K562 (cell line): Measurements from ENCODE around the gene AKNAD1. TPM values are rescaled to one million over a fixed set of nuclear protein-coding genes. Genes with fewer than 3 reads are reported as not detected.

ENCODE experiments used
- ATAC-seq: fragments of 200-7000 bp; cut with Tn5 transposase; 3 replicates; pipeline ENCODE4 v1.9.1; 2020; ENCODE audit warnings: moderate library complexity
- BruUV-seq: library from RNA; stranded (reverse); fragments of 400-500 nt; replicated peaks from 2 replicates; lab custom pipeline; 2021; lab: Mats Ljungman, UMichigan
- CTCF ChIA-PET: fragments of 300-600 bp; formaldehyde crosslinking; extraction: SDS; loops from one replicate; lab custom pipeline; 2021; ENCODE audit warnings: low intra/inter-chr PET ratio; lab: Yijun Ruan, JAX
- POLR2A ChIA-PET: fragments of 300-600, 350-650 bp; sonication (Branson Sonifier 250); formaldehyde crosslinking; extraction: SDS; loops from one replicate; lab custom pipeline; 2021; ENCODE audit warnings: antibody characterized with exemption, inconsistent platforms; lab: Yijun Ruan, JAX
- DNase-seq, 4 experiments: peaks; one replicate each; pipeline versions ENCODE4 v3.0.0 to v3.0.0-alpha.2; 2011 to 2018; ENCODE audit warnings: low spot score in 3 of 4, mixed read lengths in 3 of 4; ENCODE audit errors: extremely low read depth in 1 of 4
- FAIRE-seq: peaks from 2 replicates; lab custom pipeline; 2011; peaks lifted over from hg19 to GRCh38; lab: Jason Lieb, UNC
- H2AFZ ChIP-seq: 2 replicates; pipeline ENCODE4 v1.6.0; 2011; ENCODE audit warnings: low read depth, low read length, control low read depth, inconsistent platforms
- H3K27ac ChIP-seq: fragments of 200-600 bp; 3 replicates; pipeline ENCODE4 v1.8.0; 2011; ENCODE audit warnings: low read depth, mild to moderate bottlenecking, control low read depth, inconsistent platforms, low read length, moderate library complexity, mixed read lengths; ENCODE audit errors: extremely low read depth
- H3K27me3 ChIP-seq, 2 experiments: fragments of 300-600 bp in 1 of 2; 2 replicates in 1 of 2; 3 replicates in 1 of 2; pipeline versions ENCODE4 v1.6.0 to v1.8.0; 2011; ENCODE audit warnings: inconsistent platforms in 2 of 2, low read length in 2 of 2, mild to moderate bottlenecking in 1 of 2, mixed read lengths in 1 of 2, moderate library complexity in 1 of 2; ENCODE audit not compliant: control insufficient read depth in 2 of 2, insufficient read depth in 2 of 2
- H3K36me3 ChIP-seq: fragments of 300-600 bp; 3 replicates; pipeline ENCODE4 v1.8.0; 2011; ENCODE audit warnings: mild to moderate bottlenecking, low read length, inconsistent platforms; ENCODE audit not compliant: control insufficient read depth, insufficient read depth
- H3K4me1 ChIP-seq, 2 experiments: fragments of 200-600 bp in 1 of 2; replicated peaks in 1 of 2; 2 replicates in 1 of 2; 3 replicates in 1 of 2; pipeline versions ENCODE4 v1.5.1 to v1.8.0; 2011; ENCODE audit warnings: inconsistent platforms in 2 of 2, low read length in 2 of 2, mild to moderate bottlenecking in 1 of 2, mixed read lengths in 1 of 2, moderate library complexity in 1 of 2; ENCODE audit not compliant: control insufficient read depth in 2 of 2, insufficient read depth in 2 of 2
- H3K4me2 ChIP-seq: 2 replicates; pipeline ENCODE4 v1.6.1; 2011; ENCODE audit warnings: low read length, control low read depth, inconsistent platforms, mixed read lengths; ENCODE audit not compliant: insufficient read depth
- H3K4me3 ChIP-seq: fragments of 200-600 bp; sonication (generic), shearing (Covaris generic); 2 replicates; pipeline ENCODE4 v1.5.1; 2016; ENCODE audit warnings: control low read depth, inconsistent platforms
- H3K79me2 ChIP-seq: fragments of 200-600 bp; 3 replicates; pipeline ENCODE4 v1.8.0; 2011; ENCODE audit warnings: low read length, inconsistent platforms; ENCODE audit not compliant: control insufficient read depth, insufficient read depth
- H3K9ac ChIP-seq, 2 experiments: 2 replicates each; pipeline versions ENCODE4 v1.6.0 to v1.6.1; 2011; ENCODE audit warnings: low read depth in 2 of 2, low read length in 2 of 2, control low read depth in 1 of 2, inconsistent platforms in 1 of 2, mild to moderate bottlenecking in 1 of 2, mixed read lengths in 1 of 2; ENCODE audit not compliant: insufficient read depth in 1 of 2
- H3K9me1 ChIP-seq: one replicate; pipeline ENCODE4 v1.6.0; 2011; ENCODE audit warnings: inconsistent platforms, mild to moderate bottlenecking, low read length, moderate library complexity; ENCODE audit not compliant: control insufficient read depth, insufficient read depth
- H3K9me3 ChIP-seq: replicated peaks from 2 replicates; pipeline ENCODE4 v1.5.1; 2011; ENCODE audit warnings: low read depth, low read length, inconsistent platforms; ENCODE audit not compliant: control insufficient read depth, insufficient read depth
- H4K20me1 ChIP-seq: replicated peaks from 2 replicates; pipeline ENCODE4 v1.6.1; 2011; ENCODE audit warnings: low read length, inconsistent platforms, mixed read lengths; ENCODE audit not compliant: control insufficient read depth, insufficient read depth
- ATF3 ChIP-seq, 2 experiments: fragments of 450-650 bp in 1 of 2; sonication (generic) in 1 of 2; formaldehyde crosslinking in 1 of 2; IDR thresholded peaks in 1 of 2; conservative IDR thresholded peaks in 1 of 2; 2 replicates each; pipeline versions ENCODE4 v1.6.1 to v1.8.1; 2016 to 2023; ENCODE audit warnings: mild to moderate bottlenecking in 2 of 2, moderate library complexity in 2 of 2, inconsistent platforms in 1 of 2, missing genetic modification reagents in 1 of 2
- CEBPG ChIP-seq, 3 experiments: fragments of 200-800 bp in 1 of 3; sonication (Bioruptor generic) in 1 of 3; sonication (generic) in 1 of 3; formaldehyde crosslinking in 1 of 3; IDR thresholded peaks in 2 of 3; conservative IDR thresholded peaks in 1 of 3; 2 replicates each; pipeline versions ENCODE4 v1.6.1 to v1.8.0; 2016 to 2022; ENCODE audit warnings: missing compliant biosample characterization in 2 of 3, missing genetic modification characterization in 2 of 3, mild to moderate bottlenecking in 1 of 3, missing genetic modification reagents in 1 of 3
- HDAC1 ChIP-seq, 2 experiments: fragments of 450-650 bp; IDR thresholded peaks; 2 replicates each; pipeline ENCODE4 v1.6.1; 2016 to 2017; ENCODE audit warnings: inconsistent platforms in 1 of 2, mild to moderate bottlenecking in 1 of 2, moderate library complexity in 1 of 2
- WGBS: fragments of 100-300 bp; shearing (Covaris generic); methylation state at CpG from one replicate; pipeline ENCODE4 v1.1.6; 2016; ENCODE audit warnings: low coverage, mixed read lengths; ENCODE audit not compliant: insufficient coverage; ENCODE audit errors: missing lambda C conversion rate; 5-methylcytosine and 5-hydroxymethylcytosine counted together
- in situ Hi-C: fragments of 300-500 bp; cut with MboI; formaldehyde crosslinking; loops from 4 replicates; pipeline ENCODE4 v1.15.0; 2018; ENCODE audit warnings: inconsistent platforms, mixed read lengths
- intact Hi-C: fragments of 100-400 bp; cut with micrococcal nuclease; formaldehyde crosslinking; loops from 2 replicates; pipeline ENCODE4 v1.14.2; 2022
- polyA plus RNA-seq, 8 experiments: library from polyadenylated mRNA; depleted of rRNA in 4 of 8; stranded (reverse) in 5 of 8; unstranded in 3 of 8; fragments of >200 nt; fragmentation: Nextera tagmentation in 2 of 8; fragmentation: Illumina TruSeq in 1 of 8; extraction: Ambion mirVana in 2 of 8; extraction: Trizol in 1 of 8; gene quantifications; 2 replicates each; pipeline versions ENCODE4 v1.2.1 to v1.2.3, GENCODE V29; 2011 to 2014; ENCODE audit warnings: inconsistent platforms in 1 of 8, missing spikeins in 1 of 8
- total RNA-seq, 7 experiments: library from RNA; depleted of rRNA in 6 of 7; stranded (reverse); fragments of >200 nt in 6 of 7; fragmentation: Illumina TruSeq in 2 of 7; extraction: Trizol in 2 of 7; gene quantifications; 2 replicates each; pipeline versions ENCODE4 v1.2.1 to v1.2.3, GENCODE V29; 2011 to 2021; ENCODE audit warnings: low replicate concordance in 1 of 7

Gene AKNAD1
- total and polyA plus RNA-seq, 9 of the 15 experiments (the other 6 are each of a cell fraction or from before 2014, with no cell fraction given), result 0.13 to 0.30 TPM; not detected in 7

- intact Hi-C loops (no loop called here), in situ Hi-C loops (no loop called here)
- H3K4me2 ChIP-seq, result no peak overlapping the region
- no peaks in the 10 kb centered on the region for H3K79me2 ChIP-seq
- FAIRE-seq (peak; percentile 26), ATAC-seq (no peak), DNase-seq (no peak)
- 57% methylated on average over 3 of the region's 3 CpGs for WGBS
- ChIA-PET CTCF (no interaction called here), POLR2A (interaction anchor here (1.2 kb wide), 1 partner anchor 10 kb away, joined by 4 read pairs; no protein-coding TSS in a partner anchor)
- no peak overlapping the region for H3K27ac ChIP-seq
- H3K36me3 ChIP-seq, result peaks cover 21% of the 10 kb centered on the region
- H3K27me3 ChIP-seq, result no peaks in the 10 kb centered on the region
- no peaks in the 10 kb centered on the region for H3K9me1 ChIP-seq
- no peak overlapping the region for H3K9ac ChIP-seq
- H3K4me1 ChIP-seq, result no peaks in the 10 kb centered on the region
- no peaks in the 10 kb centered on the region for H3K9me3 ChIP-seq
- no peak overlapping the region for H2AFZ ChIP-seq
- H4K20me1 ChIP-seq, result no peaks in the 10 kb centered on the region
- BruUV-seq, result no TSS peak
- H3K4me3 ChIP-seq, result no peak overlapping the region
- TF ChIP-seq ATF3 (IDR thresholded peaks at IDR 0.05) (peak; percentile 72), ATF3 (CRISPR knock-in tag; conservative IDR thresholded peaks at IDR 0.05) (no peak), CEBPG (CRISPR knock-in tag; IDR thresholded peaks at IDR 0.05) (no peak), CEBPG (tag; conservative IDR thresholded peaks at IDR 0.05 in 1 of 2, IDR thresholded peaks at IDR 0.05 in 1 of 2) (peak; percentile 37 to 52; a peak in 1 of 4 replicates), HDAC1 (IDR thresholded peaks at IDR 0.05) (no peak)
These were observed 89.2 kb downstream of the AKNAD1 start for GRCh38 chr1:108767708-108768107.
